ENCODE measurements around the gene RAD23A.

DNA sequence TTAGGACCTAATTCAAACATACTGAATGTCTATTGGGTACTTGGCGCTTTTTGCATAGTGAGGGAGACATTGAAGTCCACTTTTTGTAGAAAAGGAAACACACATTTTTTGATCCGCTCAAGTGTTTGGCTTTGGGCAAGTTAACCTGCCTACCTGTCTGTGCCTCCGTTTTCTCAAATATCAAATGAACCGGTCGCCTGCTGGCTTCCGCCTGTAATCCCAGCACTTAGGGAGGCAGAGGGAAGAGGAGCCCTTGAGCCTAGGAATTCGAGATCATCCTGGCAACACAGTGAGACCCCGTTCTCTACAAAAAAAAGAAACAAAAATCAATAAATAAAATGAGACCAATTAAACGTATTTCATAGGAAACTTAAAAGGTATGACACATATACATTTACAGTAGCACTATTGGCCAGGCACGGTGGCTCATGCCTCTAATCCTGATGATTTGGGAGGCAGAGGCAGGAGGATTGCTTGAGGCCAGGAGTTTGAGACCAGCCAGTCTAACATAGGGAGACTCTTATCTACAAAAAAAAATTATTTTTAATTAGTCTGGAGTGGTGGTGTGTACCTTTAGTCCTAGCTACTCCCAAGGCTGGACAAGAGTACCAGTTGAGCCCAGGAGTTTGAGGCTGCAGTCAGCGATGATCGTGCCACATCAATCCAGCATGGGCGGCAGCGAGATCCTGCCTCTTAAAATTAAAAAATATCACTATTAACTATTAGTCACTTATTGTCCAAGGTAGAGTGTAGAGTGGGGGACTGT is 1.3 kb downstream of the RAD23A start:
- no peak for TF ChIP-seq POLR2A (IDR thresholded peaks at IDR 0.05)
- TF ChIP-seq, protein P1, sequence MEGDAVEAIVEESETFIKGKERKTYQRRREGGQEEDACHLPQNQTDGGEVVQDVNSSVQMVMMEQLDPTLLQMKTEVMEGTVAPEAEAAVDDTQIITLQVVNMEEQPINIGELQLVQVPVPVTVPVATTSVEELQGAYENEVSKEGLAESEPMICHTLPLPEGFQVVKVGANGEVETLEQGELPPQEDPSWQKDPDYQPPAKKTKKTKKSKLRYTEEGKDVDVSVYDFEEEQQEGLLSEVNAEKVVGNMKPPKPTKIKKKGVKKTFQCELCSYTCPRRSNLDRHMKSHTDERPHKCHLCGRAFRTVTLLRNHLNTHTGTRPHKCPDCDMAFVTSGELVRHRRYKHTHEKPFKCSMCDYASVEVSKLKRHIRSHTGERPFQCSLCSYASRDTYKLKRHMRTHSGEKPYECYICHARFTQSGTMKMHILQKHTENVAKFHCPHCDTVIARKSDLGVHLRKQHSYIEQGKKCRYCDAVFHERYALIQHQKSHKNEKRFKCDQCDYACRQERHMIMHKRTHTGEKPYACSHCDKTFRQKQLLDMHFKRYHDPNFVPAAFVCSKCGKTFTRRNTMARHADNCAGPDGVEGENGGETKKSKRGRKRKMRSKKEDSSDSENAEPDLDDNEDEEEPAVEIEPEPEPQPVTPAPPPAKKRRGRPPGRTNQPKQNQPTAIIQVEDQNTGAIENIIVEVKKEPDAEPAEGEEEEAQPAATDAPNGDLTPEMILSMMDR (IDR thresholded peaks at IDR 0.05), result no peak
